Adrenal gland (tissue), 5 donors: ENCODE results near the gene AMMECR1.

Experiments used
- CTCF ChIP-seq, 6 experiments: fragments of 450-650 bp in 4 of 6; fragments of 200-600 bp in 2 of 6; sonication (generic) in 1 of 6; IDR thresholded peaks; 1 replicate in 5 of 6; 2 replicates in 1 of 6; pipeline versions ENCODE4 v1.5.1 to v1.8.0; 2016 to 2021; ENCODE audit warnings: antibody characterized with exemption in 6 of 6, mild to moderate bottlenecking in 2 of 6, moderate library complexity in 1 of 6
- POLR2A ChIP-seq, 2 donors: fragments of 450-650 bp; IDR thresholded peaks; one replicate each; pipeline ENCODE4 v1.6.1; 2017; ENCODE audit warnings: antibody characterized with exemption in 2 of 2, mild to moderate bottlenecking in 2 of 2, moderate library complexity in 1 of 2
- donor health status: DM: no; HTN: no; CAD: no.

- TF ChIP-seq CTCF (IDR thresholded peaks at IDR 0.05) (no peak), POLR2A (IDR thresholded peaks at IDR 0.05) (no peak)
Measured at GRCh38 chrX:110222497-110223257, 95.2 kb downstream of the AMMECR1 start.
